22Rv1 (cell line): ENCODE results near the gene ENGASE.

ENCODE experiments used
- ZFX ChIP-seq: fragments of 450-650 bp; IDR thresholded peaks from 2 replicates; pipeline ENCODE4 v1.6.1; 2017; ENCODE audit warnings: antibody characterized with exemption, borderline replicate concordance
- TF ChIP-seq, protein P1 (sequence below): fragments of 450-650 bp; IDR thresholded peaks from 2 replicates; pipeline ENCODE4 v1.5.1; 2017; ENCODE audit warnings: mild to moderate bottlenecking

DNA sequence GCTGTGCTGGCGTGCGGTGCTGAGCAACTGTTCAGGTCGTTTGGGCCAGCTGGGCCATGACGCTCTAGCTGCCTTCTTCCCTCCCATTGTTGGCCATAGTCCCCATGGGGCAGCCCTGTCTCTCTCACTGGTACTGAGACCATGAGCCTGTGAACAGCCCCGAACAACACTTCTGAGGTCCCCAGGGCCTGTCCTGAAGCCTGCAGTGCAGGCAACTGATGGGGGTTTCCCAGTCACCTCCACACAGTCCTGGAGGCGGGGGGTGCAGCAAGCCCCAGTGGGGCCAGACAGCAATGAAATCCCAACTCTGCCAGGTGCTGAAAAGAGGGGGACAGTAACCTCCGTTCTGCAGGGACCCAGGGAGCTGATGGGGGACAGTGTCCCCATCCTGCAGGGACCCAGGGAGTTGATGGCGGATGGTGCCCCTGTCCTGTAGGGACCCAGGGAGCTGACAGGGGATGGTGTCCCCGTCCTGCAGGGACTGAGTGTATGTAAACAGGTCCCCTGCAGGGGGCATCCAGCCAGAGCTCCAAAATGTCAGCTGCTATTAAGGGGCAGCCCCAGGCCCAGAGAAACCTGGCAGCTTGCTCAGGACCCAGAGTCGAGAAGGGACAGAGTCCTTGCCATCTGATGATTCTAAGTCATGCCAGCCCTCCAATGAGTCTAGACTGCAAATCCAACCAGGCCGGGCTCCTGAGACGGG, 30.4 kb downstream of the ENGASE start:
- TF ChIP-seq, protein P1, sequence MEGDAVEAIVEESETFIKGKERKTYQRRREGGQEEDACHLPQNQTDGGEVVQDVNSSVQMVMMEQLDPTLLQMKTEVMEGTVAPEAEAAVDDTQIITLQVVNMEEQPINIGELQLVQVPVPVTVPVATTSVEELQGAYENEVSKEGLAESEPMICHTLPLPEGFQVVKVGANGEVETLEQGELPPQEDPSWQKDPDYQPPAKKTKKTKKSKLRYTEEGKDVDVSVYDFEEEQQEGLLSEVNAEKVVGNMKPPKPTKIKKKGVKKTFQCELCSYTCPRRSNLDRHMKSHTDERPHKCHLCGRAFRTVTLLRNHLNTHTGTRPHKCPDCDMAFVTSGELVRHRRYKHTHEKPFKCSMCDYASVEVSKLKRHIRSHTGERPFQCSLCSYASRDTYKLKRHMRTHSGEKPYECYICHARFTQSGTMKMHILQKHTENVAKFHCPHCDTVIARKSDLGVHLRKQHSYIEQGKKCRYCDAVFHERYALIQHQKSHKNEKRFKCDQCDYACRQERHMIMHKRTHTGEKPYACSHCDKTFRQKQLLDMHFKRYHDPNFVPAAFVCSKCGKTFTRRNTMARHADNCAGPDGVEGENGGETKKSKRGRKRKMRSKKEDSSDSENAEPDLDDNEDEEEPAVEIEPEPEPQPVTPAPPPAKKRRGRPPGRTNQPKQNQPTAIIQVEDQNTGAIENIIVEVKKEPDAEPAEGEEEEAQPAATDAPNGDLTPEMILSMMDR = no peak
- no peak for TF ChIP-seq ZFX
